Large intestine (tissue), 3 donors: Measurements from ENCODE around the gene SIRT5. TPM values are rescaled to one million over a fixed set of nuclear protein-coding genes. Genes with fewer than 3 reads are reported as not detected.

Experiments
- DNase-seq, 2 donors: peaks; one replicate each; pipeline versions ENCODE4 v3.0.0 to v3.0.0-alpha.2; 2013
- H3K27ac ChIP-seq: one replicate; pipeline ENCODE4 v1.5.1; 2013; ENCODE audit warnings: low read length
- H3K27me3 ChIP-seq: 2 replicates; pipeline ENCODE4 v1.6.1; 2013; ENCODE audit warnings: low read length; ENCODE audit not compliant: control insufficient read depth, insufficient read depth
- H3K36me3 ChIP-seq: 2 replicates; pipeline ENCODE4 v1.6.1; 2013; ENCODE audit warnings: low read length; ENCODE audit not compliant: control insufficient read depth, insufficient read depth
- H3K4me1 ChIP-seq: one replicate; pipeline ENCODE4 v1.6.1; 2013; ENCODE audit warnings: low read length; ENCODE audit not compliant: control insufficient read depth, insufficient read depth
- H3K4me3 ChIP-seq: one replicate; pipeline ENCODE4 v1.5.1; 2013; ENCODE audit warnings: low read length
- H3K9me3 ChIP-seq: one replicate; pipeline ENCODE4 v1.6.1; 2013; ENCODE audit warnings: mild to moderate bottlenecking, low read depth, low read length, moderate library complexity; ENCODE audit not compliant: control insufficient read depth
- WGBS: methylation state at CpG from one replicate; pipeline ENCODE4 v1.1.5; 2013; ENCODE audit warnings: low lambda C conversion rate; ENCODE audit not compliant: insufficient coverage; 5-methylcytosine and 5-hydroxymethylcytosine counted together
- polyA plus RNA-seq: library from polyadenylated mRNA; unstranded; fragments of 120-200 nt; gene quantifications from one replicate; pipeline ENCODE4 v1.2.1, GENCODE V29; 2013

Gene SIRT5
- polyA plus RNA-seq, 1 donor = 13.4 TPM

DNA sequence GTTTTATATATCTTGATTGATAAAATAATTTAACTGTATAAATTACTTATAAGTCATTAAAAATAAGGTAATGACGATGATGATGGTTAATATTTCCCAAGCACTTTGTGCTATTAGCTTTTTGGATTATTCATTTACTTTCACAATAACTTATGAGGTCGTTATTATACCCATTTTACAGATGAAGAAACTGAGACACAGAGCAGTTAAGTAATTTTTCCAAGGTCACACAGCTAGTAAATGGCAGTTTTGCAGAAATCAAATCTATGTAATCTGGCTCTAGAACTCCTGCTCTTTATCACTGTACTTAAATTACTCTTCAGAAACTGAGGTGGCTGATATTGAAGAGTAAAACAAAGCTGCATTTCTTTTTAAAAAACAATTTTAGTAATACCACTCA is 58.9 kb downstream of the SIRT5 start:
- 83% methylated on average over 1 of the region's 2 CpGs for WGBS
- H3K4me1 ChIP-seq = no peaks in the 10 kb centered on the region
- no peak for DNase-seq
- H3K9me3 ChIP-seq = no peaks in the 10 kb centered on the region
- H3K27me3 ChIP-seq = no peaks in the 10 kb centered on the region
- H3K4me3 ChIP-seq = no peak overlapping the region
- peaks cover 43% of the 10 kb centered on the region for H3K36me3 ChIP-seq
- no peak overlapping the region for H3K27ac ChIP-seq

- H3K9me3 ChIP-seq = no peaks in the 10 kb centered on the region
- H3K27me3 ChIP-seq = no peaks in the 10 kb centered on the region
- H3K36me3 ChIP-seq = peaks cover 37% of the 10 kb centered on the region
- H3K27ac ChIP-seq = no peak overlapping the region
- H3K4me3 ChIP-seq = no peak overlapping the region
- H3K4me1 ChIP-seq = no peaks in the 10 kb centered on the region
- no CpG with 5 or more reads among the region's 4 CpGs for WGBS
- no peak for DNase-seq
These were observed 61.7 kb downstream of the SIRT5 start for GRCh38 chr6:13635948-13636658.

DNA sequence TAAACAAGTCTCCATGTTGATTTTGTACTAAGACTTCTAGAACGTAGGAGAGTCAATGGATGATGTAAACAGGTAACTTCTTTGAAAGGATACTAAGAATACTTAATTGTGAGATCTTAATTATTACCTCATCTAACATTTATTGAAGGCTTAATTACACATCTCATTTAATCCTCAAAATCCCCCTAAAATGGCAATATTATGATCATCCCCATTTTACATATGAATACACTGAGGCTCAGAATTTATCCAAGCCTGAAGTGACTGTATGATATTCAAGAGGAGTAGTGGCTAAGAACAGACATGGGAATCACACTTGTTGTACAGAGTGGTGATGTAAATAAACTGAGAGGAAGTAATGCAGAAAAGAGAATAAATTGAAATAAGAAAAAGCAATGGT is 63.6 kb downstream of the SIRT5 start:
- peaks cover 24% of the 10 kb centered on the region for H3K36me3 ChIP-seq
- H3K27ac ChIP-seq = no peak overlapping the region
- WGBS = 86% methylated on average over 1 of the region's 1 CpG

GRCh38 chr6:13638626-13639025 is 64.2 kb downstream of the SIRT5 start:
- Histone ChIP-seq H3K9me3 (no peaks in the 10 kb centered on the region), H3K36me3 (peaks cover 24% of the 10 kb centered on the region), H3K4me3 (no peak overlapping the region), H3K27ac (no peak overlapping the region), H3K4me1 (no peaks in the 10 kb centered on the region), H3K27me3 (no peaks in the 10 kb centered on the region)
- no CpG with 5 or more reads among the region's 4 CpGs for WGBS
- no peak for DNase-seq

More for the DNA sequence above, 63.6 kb downstream of the SIRT5 start:
- Histone ChIP-seq H3K27me3 (no peaks in the 10 kb centered on the region), H3K4me3 (no peak overlapping the region), H3K4me1 (no peaks in the 10 kb centered on the region), H3K9me3 (no peaks in the 10 kb centered on the region)
- DNase-seq = no peak

GRCh38 chr6:13641315-13641714 is 66.9 kb downstream of the SIRT5 start:
- 94% methylated on average over 4 of the region's 5 CpGs for WGBS
- DNase-seq = no peak
- Histone ChIP-seq H3K27me3 (no peaks in the 10 kb centered on the region), H3K4me1 (no peaks in the 10 kb centered on the region), H3K27ac (no peak overlapping the region), H3K9me3 (no peaks in the 10 kb centered on the region), H3K36me3 (peaks cover 24% of the 10 kb centered on the region), H3K4me3 (no peak overlapping the region)

DNA sequence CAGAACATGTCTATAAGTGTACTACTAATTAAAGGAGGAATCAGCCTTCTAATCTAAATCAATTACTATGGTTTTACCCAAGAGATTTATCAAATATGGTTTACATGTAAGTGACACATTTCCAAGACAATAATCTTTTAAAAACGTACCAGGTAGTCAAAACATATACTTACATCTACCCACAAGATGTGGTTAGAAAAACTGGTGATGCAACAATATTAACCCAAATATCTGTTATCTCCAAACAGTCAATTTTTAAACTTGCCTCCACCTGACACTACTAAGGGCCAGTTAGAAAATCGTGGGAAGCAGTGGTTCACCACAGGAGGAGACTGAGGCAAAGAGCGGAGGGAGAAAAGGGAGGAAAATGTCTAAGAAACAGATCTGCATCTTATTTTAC is 68.7 kb downstream of the SIRT5 start:
- peaks cover 14% of the 10 kb centered on the region for H3K36me3 ChIP-seq
- no peak overlapping the region for H3K4me3 ChIP-seq
- no peak for DNase-seq
- H3K9me3 ChIP-seq = no peaks in the 10 kb centered on the region
- H3K27ac ChIP-seq = no peak overlapping the region
- WGBS = 69% methylated on average over 2 of the region's 3 CpGs
- H3K4me1 ChIP-seq = no peaks in the 10 kb centered on the region
- no peaks in the 10 kb centered on the region for H3K27me3 ChIP-seq

GRCh38 chr6:13648850-13649249 is 74.4 kb downstream of the SIRT5 start:
- no peak overlapping the region for H3K4me3 ChIP-seq
- H3K27ac ChIP-seq = no peak overlapping the region
- no peak for DNase-seq
- no peaks in the 10 kb centered on the region for H3K9me3 ChIP-seq
- H3K27me3 ChIP-seq = no peaks in the 10 kb centered on the region
- no peaks in the 10 kb centered on the region for H3K4me1 ChIP-seq
- peaks cover 11% of the 10 kb centered on the region for H3K36me3 ChIP-seq

GRCh38 chr6:13649393-13649792 is 75.0 kb downstream of the SIRT5 start:
- H3K27me3 ChIP-seq = no peaks in the 10 kb centered on the region
- peaks cover 11% of the 10 kb centered on the region for H3K36me3 ChIP-seq
- H3K4me1 ChIP-seq = no peaks in the 10 kb centered on the region
- WGBS = 100% methylated on average over 2 of the region's 4 CpGs
- no peak for DNase-seq
- H3K4me3 ChIP-seq = no peak overlapping the region
- no peaks in the 10 kb centered on the region for H3K9me3 ChIP-seq
- no peak overlapping the region for H3K27ac ChIP-seq

GRCh38 chr6:13653296-13653695 is 78.9 kb downstream of the SIRT5 start:
- H3K36me3 ChIP-seq = peaks cover 13% of the 10 kb centered on the region
- H3K4me1 ChIP-seq = no peaks in the 10 kb centered on the region
- no CpG with 5 or more reads among the region's 2 CpGs for WGBS
- no peak overlapping the region for H3K27ac ChIP-seq
- no peaks in the 10 kb centered on the region for H3K9me3 ChIP-seq
- DNase-seq = no peak
- H3K4me3 ChIP-seq = no peak overlapping the region
- no peaks in the 10 kb centered on the region for H3K27me3 ChIP-seq

DNA sequence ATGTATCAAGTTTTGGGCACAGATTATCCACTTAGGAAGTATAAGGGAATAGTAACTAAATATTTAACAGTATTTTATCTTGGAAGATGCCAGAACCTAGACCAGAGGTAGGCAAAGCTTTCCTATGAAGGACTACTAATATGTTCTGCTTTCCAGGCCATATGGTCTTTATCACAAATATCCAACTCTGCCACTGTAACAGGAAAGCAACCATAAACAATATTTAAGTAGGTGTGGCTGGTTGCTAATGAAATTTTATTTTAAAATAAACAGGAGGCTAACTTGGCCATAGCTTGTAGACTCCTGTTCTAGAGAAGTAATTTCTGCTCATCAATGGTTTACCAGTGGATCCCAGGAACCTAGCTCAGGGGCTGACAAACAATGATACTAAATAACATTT is 80.1 kb downstream of the SIRT5 start:
- no peak overlapping the region for H3K4me3 ChIP-seq
- H3K27ac ChIP-seq = no peak overlapping the region
- peaks cover 13% of the 10 kb centered on the region for H3K36me3 ChIP-seq
- DNase-seq = no peak
- H3K4me1 ChIP-seq = no peaks in the 10 kb centered on the region
- H3K27me3 ChIP-seq = no peaks in the 10 kb centered on the region
- no peaks in the 10 kb centered on the region for H3K9me3 ChIP-seq

DNA sequence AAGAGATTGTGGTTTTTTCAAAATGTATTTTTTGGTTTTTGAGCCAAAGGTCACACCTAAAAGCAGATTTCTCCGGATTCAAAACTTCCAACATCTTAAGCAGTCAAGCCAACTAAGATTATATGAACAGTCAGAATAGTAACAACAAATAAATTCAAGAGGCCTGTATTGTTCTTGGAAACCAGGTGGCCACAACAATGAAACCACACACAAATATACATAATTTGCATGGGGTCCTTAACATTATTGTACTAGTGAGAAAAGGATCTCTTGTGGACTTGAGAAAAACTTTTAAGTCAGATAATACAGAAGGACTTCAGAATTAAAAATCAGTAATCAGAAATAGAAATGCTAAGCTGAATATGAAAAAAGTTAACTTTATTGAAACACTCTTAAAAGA is 81.3 kb downstream of the SIRT5 start:
- WGBS = no CpG with 5 or more reads among the region's 1 CpG
- H3K36me3 ChIP-seq = peaks cover 8% of the 10 kb centered on the region
- DNase-seq = no peak
- no peaks in the 10 kb centered on the region for H3K4me1 ChIP-seq
- H3K9me3 ChIP-seq = no peaks in the 10 kb centered on the region
- no peaks in the 10 kb centered on the region for H3K27me3 ChIP-seq
- H3K4me3 ChIP-seq = no peak overlapping the region
- H3K27ac ChIP-seq = no peak overlapping the region
